GM23338 (cell line): ENCODE data around the gene CDH18. TPM values are rescaled to one million over a fixed set of nuclear protein-coding genes. Genes with fewer than 3 reads are reported as not detected.

Experiments used
- ATAC-seq: fragments of 200-7000 bp; cut with Tn5 transposase; 3 replicates; pipeline ENCODE4 v1.9.1; 2020
- DNase-seq: peaks from one replicate; pipeline ENCODE4 v3.0.0-alpha.2; 2015; ENCODE audit warnings: low spot score
- H2AFZ ChIP-seq: fragments of 200-600 bp; sonication (generic); 2 replicates; pipeline ENCODE4 v1.8.0; 2016; ENCODE audit warnings: antibody characterized with exemption, mild to moderate bottlenecking, moderate library complexity
- H3F3A ChIP-seq: fragments of 200-600 bp; sonication (generic); replicated peaks from 2 replicates; pipeline ENCODE4 v1.8.0; 2017; ENCODE audit warnings: antibody characterized with exemption, mixed run types, low read depth
- H3K27ac ChIP-seq: fragments of 200-600 bp; sonication (generic); 2 replicates; pipeline ENCODE4 v1.6.1; 2016; ENCODE audit warnings: low read depth
- H3K27me3 ChIP-seq: fragments of 200-600 bp; sonication (generic); 2 replicates; pipeline ENCODE4 v1.8.0; 2016; ENCODE audit warnings: mild to moderate bottlenecking, mixed run types, moderate library complexity; ENCODE audit not compliant: insufficient read depth
- H3K36me3 ChIP-seq: fragments of 200-600 bp; sonication (generic); 2 replicates; pipeline ENCODE4 v1.8.0; 2016; ENCODE audit warnings: mild to moderate bottlenecking; ENCODE audit not compliant: insufficient read depth
- H3K4me1 ChIP-seq: fragments of 200-600 bp; sonication (generic); 2 replicates; pipeline ENCODE4 v1.8.0; 2016; ENCODE audit warnings: mild to moderate bottlenecking, moderate library complexity; ENCODE audit not compliant: insufficient read depth
- H3K4me2 ChIP-seq: fragments of 200-600 bp; sonication (generic); 2 replicates; pipeline ENCODE4 v1.7.1; 2017; ENCODE audit warnings: mixed run types
- H3K4me3 ChIP-seq: fragments of 200-600 bp; sonication (generic); 2 replicates; pipeline ENCODE4 v1.6.1; 2016; ENCODE audit warnings: mixed run types
- H3K79me2 ChIP-seq: fragments of 200-600 bp; sonication (generic); replicated peaks from 2 replicates; pipeline ENCODE4 v1.8.0; 2017; ENCODE audit warnings: mild to moderate bottlenecking; ENCODE audit not compliant: insufficient read depth
- H3K9me2 ChIP-seq: fragments of 200-600 bp; sonication (generic); 2 replicates; pipeline ENCODE4 v1.8.0; 2017; ENCODE audit not compliant: insufficient read depth
- H4K20me1 ChIP-seq: fragments of 200-600 bp; sonication (generic); replicated peaks from 2 replicates; pipeline ENCODE4 v1.8.0; 2017; ENCODE audit warnings: mild to moderate bottlenecking; ENCODE audit not compliant: insufficient read depth
- H3K27ac Mint-ChIP-seq: 2 replicates; pipeline ENCODE4 v1.8.0; 2020; ENCODE audit warnings: inconsistent platforms, mild to moderate bottlenecking, moderate library complexity, mixed read lengths
- H3K27me3 Mint-ChIP-seq: 3 replicates; pipeline ENCODE4 v1.8.0; 2022; ENCODE audit warnings: low read depth, mild to moderate bottlenecking, moderate library complexity, mixed read lengths, inconsistent platforms; ENCODE audit not compliant: insufficient read depth, poor library complexity
- H3K36me3 Mint-ChIP-seq: 3 replicates; pipeline ENCODE4 v1.8.0; 2021; ENCODE audit warnings: low read depth, mild to moderate bottlenecking, inconsistent platforms, moderate library complexity, mixed read lengths
- H3K4me1 Mint-ChIP-seq: 3 replicates; pipeline ENCODE4 v1.8.0; 2020; ENCODE audit warnings: mild to moderate bottlenecking, inconsistent platforms, mixed read lengths
- H3K4me3 Mint-ChIP-seq: 3 replicates; pipeline ENCODE4 v1.8.0; 2021; ENCODE audit warnings: moderate library complexity, mild to moderate bottlenecking, inconsistent platforms, mixed read lengths
- H3K9me3 Mint-ChIP-seq: 3 replicates; pipeline ENCODE4 v1.8.0; 2020; ENCODE audit warnings: moderate library complexity, mild to moderate bottlenecking, inconsistent platforms, mixed read lengths
- EZH2 ChIP-seq: fragments of 200-600 bp; sonication (generic); IDR thresholded peaks from one replicate; pipeline ENCODE4 v1.8.0; 2017; ENCODE audit warnings: antibody characterized with exemption, mild to moderate bottlenecking, low read depth; ENCODE audit not compliant: unreplicated experiment
- EZH2phosphoT487 ChIP-seq: fragments of 200-600 bp; sonication (generic); IDR thresholded peaks from one replicate; pipeline ENCODE4 v1.8.1; 2018; ENCODE audit warnings: antibody characterized with exemption; ENCODE audit not compliant: unreplicated experiment
- JUNB ChIP-seq: IDR thresholded peaks from one replicate; pipeline ENCODE4 v1.6.1; 2016; ENCODE audit warnings: antibody characterized with exemption; ENCODE audit not compliant: unreplicated experiment
- NANOG ChIP-seq: IDR thresholded peaks from 2 replicates; pipeline ENCODE4 v1.6.1; 2016; ENCODE audit warnings: antibody characterized with exemption, borderline replicate concordance
- ZNF114 ChIP-seq: fragments of 250-450 bp; sonication (Bioruptor Pico); IDR thresholded peaks from 2 replicates; pipeline ENCODE4 v1.5.0; 2020; ENCODE audit warnings: mild to moderate bottlenecking, moderate library complexity
- ZNF331 ChIP-seq: fragments of 250-450 bp; sonication (Bioruptor Pico); IDR thresholded peaks from 2 replicates; pipeline ENCODE4 v1.5.0; 2020; ENCODE audit warnings: low read depth, mild to moderate bottlenecking, moderate library complexity
- polyA plus RNA-seq: library from polyadenylated mRNA; unstranded; fragments of >200 nt; fragmentation: Nextera tagmentation; extraction: Ambion mirVana; gene quantifications from 2 replicates; pipeline ENCODE4 v1.2.1, GENCODE V29; 2016
- total RNA-seq: library from RNA; depleted of rRNA; stranded (reverse); fragments of >200 nt; shearing (Covaris generic); gene quantifications from 2 replicates; pipeline ENCODE4 v1.2.3, GENCODE V29; 2014
- TF ChIP-seq, protein P1 (sequence below): IDR thresholded peaks from 2 replicates; pipeline ENCODE4 v1.6.1; 2016; ENCODE audit warnings: antibody characterized with exemption
- TF ChIP-seq, protein P2 (sequence below): fragments of 250-450 bp; sonication (Bioruptor Pico); IDR thresholded peaks from 2 replicates; pipeline ENCODE4 v1.5.0; 2020; ENCODE audit warnings: mild to moderate bottlenecking, moderate library complexity

The CDH18 gene
- total and polyA plus RNA-seq, 2 experiments from 2014 or later = 1.3 TPM; not detected in 1

DNA sequence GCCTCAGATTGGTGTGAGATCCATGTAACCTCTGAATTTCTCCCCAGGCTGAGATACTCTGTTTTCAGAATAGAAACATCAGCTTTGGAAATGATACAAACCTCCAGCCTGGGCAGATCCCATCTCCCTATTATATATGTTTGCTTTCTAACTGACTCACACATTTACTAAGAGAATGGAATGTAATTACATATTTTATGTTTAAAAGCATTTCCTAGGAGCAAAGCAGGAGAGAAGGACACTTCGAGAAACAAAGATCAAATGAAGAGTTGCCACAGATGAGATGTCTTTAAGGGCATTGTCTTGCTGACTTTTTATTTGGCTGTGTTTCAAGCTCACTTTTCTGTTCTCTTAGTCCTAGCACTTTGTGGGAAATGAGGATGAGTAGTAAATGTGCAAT lies 96.3 kb downstream of the CDH18 start:
- TF ChIP-seq NANOG (no peak), EZH2 (no peak), EZH2phosphoT487 (no peak), ZNF331 (CRISPR knock-in tag) (no peak), JUNB (no peak), ZNF114 (CRISPR knock-in tag) (no peak)
- TF ChIP-seq, protein P1, sequence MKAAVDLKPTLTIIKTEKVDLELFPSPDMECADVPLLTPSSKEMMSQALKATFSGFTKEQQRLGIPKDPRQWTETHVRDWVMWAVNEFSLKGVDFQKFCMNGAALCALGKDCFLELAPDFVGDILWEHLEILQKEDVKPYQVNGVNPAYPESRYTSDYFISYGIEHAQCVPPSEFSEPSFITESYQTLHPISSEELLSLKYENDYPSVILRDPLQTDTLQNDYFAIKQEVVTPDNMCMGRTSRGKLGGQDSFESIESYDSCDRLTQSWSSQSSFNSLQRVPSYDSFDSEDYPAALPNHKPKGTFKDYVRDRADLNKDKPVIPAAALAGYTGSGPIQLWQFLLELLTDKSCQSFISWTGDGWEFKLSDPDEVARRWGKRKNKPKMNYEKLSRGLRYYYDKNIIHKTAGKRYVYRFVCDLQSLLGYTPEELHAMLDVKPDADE = no peak
- TF ChIP-seq, protein P2, sequence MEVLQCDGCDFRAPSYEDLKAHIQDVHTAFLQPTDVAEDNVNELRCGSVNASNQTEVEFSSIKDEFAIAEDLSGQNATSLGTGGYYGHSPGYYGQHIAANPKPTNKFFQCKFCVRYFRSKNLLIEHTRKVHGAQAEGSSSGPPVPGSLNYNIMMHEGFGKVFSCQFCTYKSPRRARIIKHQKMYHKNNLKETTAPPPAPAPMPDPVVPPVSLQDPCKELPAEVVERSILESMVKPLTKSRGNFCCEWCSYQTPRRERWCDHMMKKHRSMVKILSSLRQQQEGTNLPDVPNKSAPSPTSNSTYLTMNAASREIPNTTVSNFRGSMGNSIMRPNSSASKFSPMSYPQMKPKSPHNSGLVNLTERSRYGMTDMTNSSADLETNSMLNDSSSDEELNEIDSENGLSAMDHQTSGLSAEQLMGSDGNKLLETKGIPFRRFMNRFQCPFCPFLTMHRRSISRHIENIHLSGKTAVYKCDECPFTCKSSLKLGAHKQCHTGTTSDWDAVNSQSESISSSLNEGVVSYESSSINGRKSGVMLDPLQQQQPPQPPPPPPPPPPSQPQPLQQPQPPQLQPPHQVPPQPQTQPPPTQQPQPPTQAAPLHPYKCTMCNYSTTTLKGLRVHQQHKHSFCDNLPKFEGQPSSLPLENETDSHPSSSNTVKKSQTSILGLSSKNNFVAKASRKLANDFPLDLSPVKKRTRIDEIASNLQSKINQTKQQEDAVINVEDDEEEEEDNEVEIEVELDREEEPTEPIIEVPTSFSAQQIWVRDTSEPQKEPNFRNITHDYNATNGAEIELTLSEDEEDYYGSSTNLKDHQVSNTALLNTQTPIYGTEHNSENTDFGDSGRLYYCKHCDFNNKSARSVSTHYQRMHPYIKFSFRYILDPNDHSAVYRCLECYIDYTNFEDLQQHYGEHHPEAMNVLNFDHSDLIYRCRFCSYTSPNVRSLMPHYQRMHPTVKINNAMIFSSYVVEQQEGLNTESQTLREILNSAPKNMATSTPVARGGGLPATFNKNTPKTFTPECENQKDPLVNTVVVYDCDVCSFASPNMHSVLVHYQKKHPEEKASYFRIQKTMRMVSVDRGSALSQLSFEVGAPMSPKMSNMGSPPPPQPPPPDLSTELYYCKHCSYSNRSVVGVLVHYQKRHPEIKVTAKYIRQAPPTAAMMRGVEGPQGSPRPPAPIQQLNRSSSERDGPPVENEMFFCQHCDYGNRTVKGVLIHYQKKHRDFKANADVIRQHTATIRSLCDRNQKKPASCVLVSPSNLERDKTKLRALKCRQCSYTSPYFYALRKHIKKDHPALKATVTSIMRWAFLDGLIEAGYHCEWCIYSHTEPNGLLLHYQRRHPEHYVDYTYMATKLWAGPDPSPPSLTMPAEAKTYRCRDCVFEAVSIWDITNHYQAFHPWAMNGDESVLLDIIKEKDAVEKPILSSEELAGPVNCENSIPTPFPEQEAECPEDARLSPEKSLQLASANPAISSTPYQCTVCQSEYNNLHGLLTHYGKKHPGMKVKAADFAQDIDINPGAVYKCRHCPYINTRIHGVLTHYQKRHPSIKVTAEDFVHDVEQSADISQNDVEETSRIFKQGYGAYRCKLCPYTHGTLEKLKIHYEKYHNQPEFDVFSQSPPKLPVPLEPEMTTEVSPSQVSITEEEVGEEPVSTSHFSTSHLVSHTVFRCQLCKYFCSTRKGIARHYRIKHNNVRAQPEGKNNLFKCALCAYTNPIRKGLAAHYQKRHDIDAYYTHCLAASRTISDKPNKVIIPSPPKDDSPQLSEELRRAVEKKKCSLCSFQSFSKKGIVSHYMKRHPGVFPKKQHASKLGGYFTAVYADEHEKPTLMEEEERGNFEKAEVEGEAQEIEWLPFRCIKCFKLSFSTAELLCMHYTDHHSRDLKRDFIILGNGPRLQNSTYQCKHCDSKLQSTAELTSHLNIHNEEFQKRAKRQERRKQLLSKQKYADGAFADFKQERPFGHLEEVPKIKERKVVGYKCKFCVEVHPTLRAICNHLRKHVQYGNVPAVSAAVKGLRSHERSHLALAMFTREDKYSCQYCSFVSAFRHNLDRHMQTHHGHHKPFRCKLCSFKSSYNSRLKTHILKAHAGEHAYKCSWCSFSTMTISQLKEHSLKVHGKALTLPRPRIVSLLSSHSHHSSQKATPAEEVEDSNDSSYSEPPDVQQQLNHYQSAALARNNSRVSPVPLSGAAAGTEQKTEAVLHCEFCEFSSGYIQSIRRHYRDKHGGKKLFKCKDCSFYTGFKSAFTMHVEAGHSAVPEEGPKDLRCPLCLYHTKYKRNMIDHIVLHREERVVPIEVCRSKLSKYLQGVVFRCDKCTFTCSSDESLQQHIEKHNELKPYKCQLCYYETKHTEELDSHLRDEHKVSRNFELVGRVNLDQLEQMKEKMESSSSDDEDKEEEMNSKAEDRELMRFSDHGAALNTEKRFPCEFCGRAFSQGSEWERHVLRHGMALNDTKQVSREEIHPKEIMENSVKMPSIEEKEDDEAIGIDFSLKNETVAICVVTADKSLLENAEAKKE (CRISPR knock-in tag) = no peak

More for the DNA sequence above, 96.3 kb downstream of the CDH18 start:
- Histone ChIP-seq H3K27me3 (no peaks in the 10 kb centered on the region), H4K20me1 (no peaks in the 10 kb centered on the region), H3K4me2 (no peak overlapping the region), H3K79me2 (no peaks in the 10 kb centered on the region), H3K36me3 (no peaks in the 10 kb centered on the region), H3K4me1 (peaks cover 6% of the 10 kb centered on the region; the same call in 1 of the 2 replicates), H3K4me3 (no peak overlapping the region), H3K27ac (no peak overlapping the region), H2AFZ (no peak overlapping the region), H3F3A (no peaks in the 10 kb centered on the region), H3K9me2 (no peaks in the 10 kb centered on the region)
- Mint-ChIP-seq H3K9me3 (no peaks in the 10 kb centered on the region), H3K36me3 (no peaks in the 10 kb centered on the region), H3K4me3 (no peak overlapping the region), H3K27me3 (no peaks in the 10 kb centered on the region), H3K4me1 (peaks cover 9% of the 10 kb centered on the region), H3K27ac (no peak overlapping the region)
- ATAC-seq (no peak), DNase-seq (no peak)
